ENCODE data around the gene POU6F2.
"Not testable (repeated sequence)": the region's sequence is repeated elsewhere in the genome, so short reads cannot be mapped to it uniquely, and the experiment has no call there.

POU6F2 gene

GRCh38 chr7:39321245-39321644 lies 343.5 kb downstream of the POU6F2 start:
- Histone ChIP-seq H3K4me1 (ENCODE audit: insufficient read depth, poor library complexity, severe bottlenecking) (no peaks in the 10 kb centered on the region), H3K27ac (ENCODE audit: poor library complexity, severe bottlenecking) (no peak overlapping the region), H3K27me3 (ENCODE audit: insufficient read depth, poor library complexity, severe bottlenecking) (no peaks in the 10 kb centered on the region), H3K4me3 (ENCODE audit: severe bottlenecking) (no peak overlapping the region), H3K36me3 (ENCODE audit: low read depth) (no peaks in the 10 kb centered on the region), H3K9me3 (ENCODE audit: severe bottlenecking) (no peaks in the 10 kb centered on the region)
- DNase-seq (ENCODE audit: low spot score) (no peak), ATAC-seq (ENCODE audit: low read depth) (no peak)
- TF ChIP-seq CTCF (IDR thresholded peaks at IDR 0.05; ENCODE audit: poor library complexity, severe bottlenecking) = no peak

- H3K27me3 ChIP-seq (ENCODE audit: insufficient read depth, poor library complexity, severe bottlenecking) = no peaks in the 10 kb centered on the region
- no peak overlapping the region for H3K27ac ChIP-seq (ENCODE audit: poor library complexity, severe bottlenecking)
- H3K4me1 ChIP-seq (ENCODE audit: insufficient read depth, poor library complexity, severe bottlenecking) = no peaks in the 10 kb centered on the region
- no peak overlapping the region for H3K4me3 ChIP-seq (ENCODE audit: severe bottlenecking)
- no peaks in the 10 kb centered on the region for H3K36me3 ChIP-seq (ENCODE audit: low read depth)
- no peak for TF ChIP-seq CTCF (IDR thresholded peaks at IDR 0.05; ENCODE audit: poor library complexity, severe bottlenecking)
- ATAC-seq (ENCODE audit: low read depth) (no peak), DNase-seq (ENCODE audit: low spot score) (no peak)
- no peaks in the 10 kb centered on the region for H3K9me3 ChIP-seq (ENCODE audit: severe bottlenecking)
Measured at GRCh38 chr7:39321909-39322498, 344.3 kb downstream of the POU6F2 start.

GRCh38 chr7:39324139-39324760 lies 346.5 kb downstream of the POU6F2 start:
- no peaks in the 10 kb centered on the region for H3K36me3 ChIP-seq (ENCODE audit: low read depth)
- no peak overlapping the region for H3K4me3 ChIP-seq (ENCODE audit: severe bottlenecking)
- no peaks in the 10 kb centered on the region for H3K9me3 ChIP-seq (ENCODE audit: severe bottlenecking)
- ATAC-seq (ENCODE audit: low read depth) (no peak), DNase-seq (ENCODE audit: low spot score) (no peak)
- H3K27me3 ChIP-seq (ENCODE audit: insufficient read depth, poor library complexity, severe bottlenecking) = no peaks in the 10 kb centered on the region
- TF ChIP-seq CTCF (IDR thresholded peaks at IDR 0.05; ENCODE audit: poor library complexity, severe bottlenecking) = no peak
- H3K4me1 ChIP-seq (ENCODE audit: insufficient read depth, poor library complexity, severe bottlenecking) = no peaks in the 10 kb centered on the region
- no peak overlapping the region for H3K27ac ChIP-seq (ENCODE audit: poor library complexity, severe bottlenecking)

- H3K36me3 ChIP-seq (ENCODE audit: low read depth); H3K27ac ChIP-seq (ENCODE audit: poor library complexity, severe bottlenecking); H3K9me3 ChIP-seq (ENCODE audit: severe bottlenecking); H3K4me3 ChIP-seq (ENCODE audit: severe bottlenecking); ATAC-seq (ENCODE audit: low read depth); DNase-seq (ENCODE audit: low spot score); H3K27me3 ChIP-seq (ENCODE audit: insufficient read depth, poor library complexity, severe bottlenecking); H3K4me1 ChIP-seq (ENCODE audit: insufficient read depth, poor library complexity, severe bottlenecking): not testable (repeated sequence)
Measured at GRCh38 chr7:39331607-39332006, 353.9 kb downstream of the POU6F2 start.

GRCh38 chr7:39332142-39332541 lies 354.4 kb downstream of the POU6F2 start:
- Histone ChIP-seq H3K4me3 (ENCODE audit: severe bottlenecking) (no peak overlapping the region), H3K36me3 (ENCODE audit: low read depth) (no peaks in the 10 kb centered on the region), H3K9me3 (ENCODE audit: severe bottlenecking) (no peaks in the 10 kb centered on the region), H3K4me1 (ENCODE audit: insufficient read depth, poor library complexity, severe bottlenecking) (no peaks in the 10 kb centered on the region), H3K27ac (ENCODE audit: poor library complexity, severe bottlenecking) (no peak overlapping the region), H3K27me3 (ENCODE audit: insufficient read depth, poor library complexity, severe bottlenecking) (no peaks in the 10 kb centered on the region)
- ATAC-seq (ENCODE audit: low read depth) = no peak
- TF ChIP-seq CTCF (IDR thresholded peaks at IDR 0.05; ENCODE audit: poor library complexity, severe bottlenecking) = no peak
- no peak for DNase-seq (ENCODE audit: low spot score)

Data from RWPE2 (cell line).